MM.1S (cell line): ENCODE results near the gene CAMKK1.

Experiments
- EZH2 ChIP-seq: fragments of 300-600 bp; sonication (generic); optimal IDR thresholded peaks from 2 replicates; pipeline ENCODE3; 2017; ENCODE audit warnings: low read depth, mild to moderate bottlenecking, antibody characterized with exemption, low read length, mixed read lengths
- EZH2phosphoT487 ChIP-seq: fragments of 300-600 bp; sonication (generic); IDR thresholded peaks from 2 replicates; pipeline ENCODE4 v1.6.1; 2018; ENCODE audit warnings: antibody characterized with exemption, low read length
- TF ChIP-seq, protein P1 (sequence below): fragments of 300-600 bp; sonication (generic); IDR thresholded peaks from 2 replicates; pipeline ENCODE4 v1.5.1; 2016; ENCODE audit warnings: antibody characterized with exemption, low read length, mixed read lengths

DNA sequence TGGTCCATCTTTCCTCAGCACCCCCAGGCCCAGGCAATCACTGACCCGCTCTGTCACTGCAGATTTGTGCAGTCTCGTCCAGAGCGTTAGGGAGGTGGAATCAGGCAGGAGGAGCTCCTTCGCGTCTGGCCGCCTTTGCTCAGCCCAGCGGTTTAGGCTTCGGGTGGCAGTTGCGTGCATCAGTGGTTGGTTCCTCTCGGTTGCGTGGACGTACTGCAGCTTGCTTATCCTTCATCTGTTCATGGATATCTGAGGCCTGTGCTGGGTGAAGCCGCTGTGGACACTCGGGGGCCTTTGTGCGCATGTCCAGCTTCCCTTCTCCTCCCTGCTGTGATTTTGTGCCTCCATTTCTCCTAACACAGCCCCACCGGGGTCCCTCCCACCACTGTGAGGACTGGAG, 28.2 kb upstream of the CAMKK1 start:
- TF ChIP-seq, protein P1, sequence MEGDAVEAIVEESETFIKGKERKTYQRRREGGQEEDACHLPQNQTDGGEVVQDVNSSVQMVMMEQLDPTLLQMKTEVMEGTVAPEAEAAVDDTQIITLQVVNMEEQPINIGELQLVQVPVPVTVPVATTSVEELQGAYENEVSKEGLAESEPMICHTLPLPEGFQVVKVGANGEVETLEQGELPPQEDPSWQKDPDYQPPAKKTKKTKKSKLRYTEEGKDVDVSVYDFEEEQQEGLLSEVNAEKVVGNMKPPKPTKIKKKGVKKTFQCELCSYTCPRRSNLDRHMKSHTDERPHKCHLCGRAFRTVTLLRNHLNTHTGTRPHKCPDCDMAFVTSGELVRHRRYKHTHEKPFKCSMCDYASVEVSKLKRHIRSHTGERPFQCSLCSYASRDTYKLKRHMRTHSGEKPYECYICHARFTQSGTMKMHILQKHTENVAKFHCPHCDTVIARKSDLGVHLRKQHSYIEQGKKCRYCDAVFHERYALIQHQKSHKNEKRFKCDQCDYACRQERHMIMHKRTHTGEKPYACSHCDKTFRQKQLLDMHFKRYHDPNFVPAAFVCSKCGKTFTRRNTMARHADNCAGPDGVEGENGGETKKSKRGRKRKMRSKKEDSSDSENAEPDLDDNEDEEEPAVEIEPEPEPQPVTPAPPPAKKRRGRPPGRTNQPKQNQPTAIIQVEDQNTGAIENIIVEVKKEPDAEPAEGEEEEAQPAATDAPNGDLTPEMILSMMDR, result no peak
- TF ChIP-seq EZH2 (no peak), EZH2phosphoT487 (no peak)
